ENCODE measurements around the gene PTPRM. TPM values are rescaled to one million over a fixed set of nuclear protein-coding genes. Genes with fewer than 3 reads are reported as not detected.

PTPRM gene
- total and polyA plus RNA-seq, 3 donors from 2014 or later, result 76.4 to 101 (median 94.6) TPM

DNA sequence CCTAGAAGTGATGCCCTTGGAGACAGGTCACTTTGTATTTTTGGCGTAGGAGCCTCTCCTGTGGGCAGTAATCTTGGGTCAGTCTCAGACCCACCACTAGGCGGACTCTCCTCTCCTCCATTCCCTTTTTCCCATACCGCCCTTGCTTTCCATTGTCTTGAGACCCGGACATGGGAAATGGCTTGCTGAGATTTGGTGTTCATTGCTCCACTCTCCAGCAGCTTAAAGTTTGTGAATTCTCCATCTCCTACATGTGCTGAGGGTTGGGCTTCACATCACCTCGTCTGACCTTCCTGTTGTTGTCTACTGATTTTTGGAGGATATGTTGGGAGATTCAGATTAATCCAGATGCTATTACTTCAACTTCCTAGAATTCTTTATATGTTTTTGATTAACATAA lies 882.9 kb downstream of the PTPRM start:
- 49 to 53% methylated on average over 5 of the region's 5 CpGs for WGBS, 2 donors

DNA sequence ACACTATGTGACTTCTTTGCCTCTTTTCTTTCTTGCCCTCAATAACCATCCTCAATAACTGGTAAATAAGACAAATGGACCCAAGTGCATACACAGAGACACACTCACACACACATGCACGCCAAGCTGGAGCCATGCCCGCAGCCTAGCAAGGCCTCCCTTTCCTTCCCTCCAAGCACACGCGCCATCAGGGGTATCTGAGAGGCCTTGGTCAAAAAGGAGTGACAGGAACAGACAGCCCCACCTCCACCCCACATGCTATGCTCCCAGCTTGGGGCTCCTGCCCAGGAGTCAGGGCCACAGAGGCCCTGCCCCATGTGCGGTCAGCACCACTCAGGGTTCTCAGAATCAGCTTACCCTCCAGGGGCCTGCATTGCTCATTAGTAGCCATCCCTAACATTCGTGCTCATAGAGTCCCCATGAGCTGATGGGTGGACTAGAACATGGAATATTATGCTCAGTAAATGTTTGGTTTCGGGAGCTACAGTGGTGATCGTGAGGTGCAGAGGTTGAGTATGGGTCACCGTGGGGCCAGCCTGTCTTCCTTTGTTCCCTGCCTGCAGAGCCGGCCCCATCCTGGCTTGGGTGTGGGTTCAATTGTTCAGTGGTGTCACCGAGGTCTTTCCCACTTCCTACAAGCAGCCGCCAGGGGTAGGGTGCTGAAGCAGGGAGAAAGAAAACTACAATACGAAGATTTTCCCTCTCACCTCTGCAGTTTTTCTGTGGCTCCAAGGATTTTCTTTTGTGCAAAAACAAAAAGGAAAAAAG lies 884.0 kb downstream of the PTPRM start:
- H3K36me3 ChIP-seq (ENCODE audit: low read depth, missing control alignments), result no peaks in the 10 kb centered on the region
- intact Hi-C loops (cut with DNase I; ENCODE audit: low total_unique reads), result no loop called here
- no peaks in the 10 kb centered on the region for H3K9me3 ChIP-seq
- H3K4me1 ChIP-seq, result no peaks in the 10 kb centered on the region
- no peak overlapping the region for H3K27ac ChIP-seq
- DNase-seq, result no peak
- no peaks in the 10 kb centered on the region for H3K27me3 ChIP-seq
- H3K4me3 ChIP-seq, result no peak overlapping the region
- TF ChIP-seq, protein P1, sequence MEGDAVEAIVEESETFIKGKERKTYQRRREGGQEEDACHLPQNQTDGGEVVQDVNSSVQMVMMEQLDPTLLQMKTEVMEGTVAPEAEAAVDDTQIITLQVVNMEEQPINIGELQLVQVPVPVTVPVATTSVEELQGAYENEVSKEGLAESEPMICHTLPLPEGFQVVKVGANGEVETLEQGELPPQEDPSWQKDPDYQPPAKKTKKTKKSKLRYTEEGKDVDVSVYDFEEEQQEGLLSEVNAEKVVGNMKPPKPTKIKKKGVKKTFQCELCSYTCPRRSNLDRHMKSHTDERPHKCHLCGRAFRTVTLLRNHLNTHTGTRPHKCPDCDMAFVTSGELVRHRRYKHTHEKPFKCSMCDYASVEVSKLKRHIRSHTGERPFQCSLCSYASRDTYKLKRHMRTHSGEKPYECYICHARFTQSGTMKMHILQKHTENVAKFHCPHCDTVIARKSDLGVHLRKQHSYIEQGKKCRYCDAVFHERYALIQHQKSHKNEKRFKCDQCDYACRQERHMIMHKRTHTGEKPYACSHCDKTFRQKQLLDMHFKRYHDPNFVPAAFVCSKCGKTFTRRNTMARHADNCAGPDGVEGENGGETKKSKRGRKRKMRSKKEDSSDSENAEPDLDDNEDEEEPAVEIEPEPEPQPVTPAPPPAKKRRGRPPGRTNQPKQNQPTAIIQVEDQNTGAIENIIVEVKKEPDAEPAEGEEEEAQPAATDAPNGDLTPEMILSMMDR (IDR thresholded peaks at IDR 0.05), result no peak
- TF ChIP-seq POLR2A (IDR thresholded peaks at IDR 0.05), result no peak
- 77 to 85% methylated on average over 13 of the region's 13 CpGs for WGBS, 2 donors

More for the DNA sequence above, 882.9 kb downstream of the PTPRM start:
- intact Hi-C loops (cut with DNase I; ENCODE audit: low total_unique reads), result no loop called here
- no peaks in the 10 kb centered on the region for H3K9me3 ChIP-seq
- H3K36me3 ChIP-seq (ENCODE audit: low read depth, missing control alignments), result no peaks in the 10 kb centered on the region
- TF ChIP-seq POLR2A (IDR thresholded peaks at IDR 0.05), result no peak
- TF ChIP-seq, protein P1 (IDR thresholded peaks at IDR 0.05), result peak in 2 of 3 experiments; percentile 20 to 46
- H3K27ac ChIP-seq, result no peak overlapping the region
- H3K4me1 ChIP-seq, result no peaks in the 10 kb centered on the region
- no peak overlapping the region for H3K4me3 ChIP-seq
- no peak for DNase-seq
- H3K27me3 ChIP-seq, result no peaks in the 10 kb centered on the region

DNA sequence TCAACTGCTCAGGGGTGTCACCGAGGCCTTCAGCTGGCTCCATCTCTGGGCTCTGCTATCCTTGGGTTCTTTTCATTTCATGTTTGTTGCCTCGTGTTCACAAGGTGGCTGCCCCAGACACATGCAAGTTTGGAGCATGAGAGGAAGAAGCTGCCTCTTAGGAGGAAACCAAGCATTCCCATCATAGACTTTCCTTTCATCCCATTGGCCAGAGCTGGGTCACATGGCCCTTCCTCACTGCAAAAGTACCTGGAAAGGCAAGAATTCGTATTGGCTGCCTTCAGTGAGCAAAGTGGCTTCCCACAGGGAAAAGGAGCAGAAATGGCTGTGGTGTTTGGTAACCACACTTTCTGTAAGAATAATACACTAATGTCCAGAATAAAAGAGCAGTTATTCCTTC lies 886.4 kb downstream of the PTPRM start:
- no peak for TF ChIP-seq POLR2A (IDR thresholded peaks at IDR 0.05)
- TF ChIP-seq, protein P1 (IDR thresholded peaks at IDR 0.05), result no peak
- Histone ChIP-seq H3K27me3 (no peaks in the 10 kb centered on the region), H3K27ac (no peak overlapping the region), H3K4me3 (no peak overlapping the region), H3K36me3 (ENCODE audit: low read depth, missing control alignments) (no peaks in the 10 kb centered on the region), H3K9me3 (no peaks in the 10 kb centered on the region), H3K4me1 (no peaks in the 10 kb centered on the region)
- intact Hi-C loops (cut with DNase I; ENCODE audit: low total_unique reads), result no loop called here
- 58 to 61% methylated on average over 3 of the region's 3 CpGs for WGBS, 2 donors
- DNase-seq, result no peak

DNA sequence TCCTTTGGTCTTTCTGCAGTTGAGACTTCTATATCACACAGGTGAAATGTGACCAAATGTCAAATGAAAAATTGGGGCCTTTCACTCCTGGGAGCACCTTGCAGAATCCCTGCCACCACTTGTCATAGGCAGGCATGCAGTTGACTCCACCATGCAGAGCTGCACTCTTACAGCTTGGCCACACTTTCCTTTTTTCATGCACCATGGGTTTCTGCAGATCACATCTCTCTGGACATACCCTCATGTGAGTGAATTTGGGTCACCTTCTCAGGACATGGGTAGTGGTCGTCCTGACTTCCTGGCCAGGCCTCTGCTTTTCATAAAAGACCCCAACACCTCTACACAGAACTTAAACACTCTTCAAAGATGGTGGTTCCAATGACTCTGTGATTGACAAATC lies 887.0 kb downstream of the PTPRM start:
- no peak overlapping the region for H3K4me3 ChIP-seq
- H3K36me3 ChIP-seq (ENCODE audit: low read depth, missing control alignments), result no peaks in the 10 kb centered on the region
- no peak for DNase-seq
- TF ChIP-seq, protein P1 (IDR thresholded peaks at IDR 0.05), result no peak
- TF ChIP-seq POLR2A (IDR thresholded peaks at IDR 0.05), result no peak
- H3K27me3 ChIP-seq, result no peaks in the 10 kb centered on the region
- H3K9me3 ChIP-seq, result no peaks in the 10 kb centered on the region
- WGBS, 2 donors, result 75 to 100% methylated on average over 1 of the region's 1 CpG
- H3K27ac ChIP-seq, result no peak overlapping the region
- no peaks in the 10 kb centered on the region for H3K4me1 ChIP-seq
- intact Hi-C loops (cut with DNase I; ENCODE audit: low total_unique reads), result no loop called here
